Activated CD8-positive, alpha-beta memory T cell treated with anti-CD3 and anti-CD28 coated beads for 24 hours (primary cell): ENCODE results near the gene DOP1B.
A peak's percentile ranks its signal among the peaks of the same experiment; 100 is the strongest.
"Not testable (repeated sequence)": the region's sequence is repeated elsewhere in the genome, so short reads cannot be mapped to it uniquely, and the experiment has no call there.

ENCODE experiments used
- DNase-seq: peaks from one replicate; pipeline ENCODE4 v3.0.0-alpha.2; 2020

Gene DOP1B

GRCh38 chr21:36141513-36141925 lies 15.1 kb upstream of the DOP1B start:
- DNase-seq = peak; percentile 86

- DNase-seq = not testable (repeated sequence)
Measured at GRCh38 chr21:36144233-36144632, 12.4 kb upstream of the DOP1B start.

- no peak for DNase-seq
Measured at GRCh38 chr21:36145259-36145658, 11.4 kb upstream of the DOP1B start.

GRCh38 chr21:36147911-36148310 lies 8.7 kb upstream of the DOP1B start:
- no peak for DNase-seq

- DNase-seq = no peak
Measured at GRCh38 chr21:36148886-36149285, 7.7 kb upstream of the DOP1B start.

- no peak for DNase-seq
Measured at GRCh38 chr21:36149788-36150711, 6.6 kb upstream of the DOP1B start.

- DNase-seq = no peak
Measured at GRCh38 chr21:36155603-36156338, 853 bp upstream of the DOP1B start.

GRCh38 chr21:36156339-36156814 lies 247 bp upstream of the DOP1B start:
- DNase-seq = peak; percentile 100

GRCh38 chr21:36159356-36159921 lies 2.8 kb downstream of the DOP1B start:
- no peak for DNase-seq

- DNase-seq = no peak
Measured at GRCh38 chr21:36160850-36161178, 4.2 kb downstream of the DOP1B start.

- no peak for DNase-seq
Measured at GRCh38 chr21:36162631-36163030, 6.0 kb downstream of the DOP1B start.

- no peak for DNase-seq
Measured at GRCh38 chr21:36163750-36164741, 7.4 kb downstream of the DOP1B start.

- no peak for DNase-seq
Measured at GRCh38 chr21:36165356-36165755, 8.7 kb downstream of the DOP1B start.

- DNase-seq = no peak
Measured at GRCh38 chr21:36166705-36167104, 10.1 kb downstream of the DOP1B start.

- DNase-seq = no peak
Measured at GRCh38 chr21:36167541-36167940, 10.9 kb downstream of the DOP1B start.

GRCh38 chr21:36169470-36170128 lies 13.0 kb downstream of the DOP1B start:
- no peak for DNase-seq

GRCh38 chr21:36170823-36171222 lies 14.2 kb downstream of the DOP1B start:
- DNase-seq = no peak

GRCh38 chr21:36171336-36171735 lies 14.7 kb downstream of the DOP1B start:
- no peak for DNase-seq

GRCh38 chr21:36171741-36172331 lies 15.2 kb downstream of the DOP1B start:
- DNase-seq = no peak

GRCh38 chr21:36174780-36175179 lies 18.2 kb downstream of the DOP1B start:
- no peak for DNase-seq
